Uterus (tissue), 4 donors: Measurements from ENCODE around the gene AGXT2. TPM values are rescaled to one million over a fixed set of nuclear protein-coding genes. Genes with fewer than 3 reads are reported as not detected.

ENCODE experiments used
- DNase-seq, 2 donors: peaks; one replicate each; pipeline ENCODE4 v3.0.0-alpha.2; 2019 to 2020
- H3K27ac ChIP-seq, 2 donors: fragments of 200-600 bp; sonication (generic); 1 replicate in 1 of 2; 2 replicates in 1 of 2; pipeline ENCODE4 v1.5.1; 2016 to 2018
- H3K27me3 ChIP-seq, 2 donors: fragments of 200-600 bp; sonication (generic); one replicate each; pipeline ENCODE4 v1.5.1; 2018 to 2019; ENCODE audit warnings: control low read depth in 1 of 2
- H3K36me3 ChIP-seq, 2 donors: fragments of 200-600 bp; sonication (generic); one replicate each; pipeline ENCODE4 v1.5.1; 2019; ENCODE audit warnings: control low read depth in 1 of 2
- H3K4me1 ChIP-seq, 2 donors: fragments of 200-600 bp; sonication (generic); one replicate each; pipeline ENCODE4 v1.5.1; 2018 to 2019; ENCODE audit warnings: control low read depth in 1 of 2
- H3K4me3 ChIP-seq, 2 donors: fragments of 200-600 bp; sonication (generic); 1 replicate in 1 of 2; 2 replicates in 1 of 2; pipeline ENCODE4 v1.5.1; 2018 to 2019; ENCODE audit warnings: mild to moderate bottlenecking in 1 of 2
- H3K9me3 ChIP-seq, 2 donors: fragments of 200-600 bp; sonication (generic); one replicate each; pipeline ENCODE4 v1.5.1; 2019; ENCODE audit warnings: control low read depth in 1 of 2
- CTCF ChIP-seq, 4 experiments: fragments of 200-600 bp in 2 of 4; fragments of 450-650 bp in 2 of 4; sonication (generic) in 2 of 4; IDR thresholded peaks; one replicate each; pipeline ENCODE4 v1.5.1; 2016 to 2019; ENCODE audit warnings: antibody characterized with exemption in 4 of 4, mild to moderate bottlenecking in 2 of 4, moderate library complexity in 1 of 4
- POLR2A ChIP-seq, 2 donors: fragments of 450-650 bp; IDR thresholded peaks; one replicate each; pipeline ENCODE4 v1.6.1; 2016; ENCODE audit warnings: antibody characterized with exemption in 2 of 2, mild to moderate bottlenecking in 1 of 2, moderate library complexity in 1 of 2
- intact Hi-C: fragments of 100-400 bp; cut with DNase I; formaldehyde crosslinking; loops from one replicate; pipeline ENCODE4 v1.15.1; 2023; ENCODE audit warnings: low total_unique reads
- total RNA-seq, 4 donors: library from RNA; depleted of rRNA in 3 of 4; stranded (reverse); fragments of >200 nt in 3 of 4; gene quantifications; one replicate each; pipeline versions ENCODE4 v1.1.0 to v1.2.4, GENCODE V29; 2014 to 2023
- donor health status: DM: yes; HTN: yes; CAD: no.

The AGXT2 gene
- total RNA-seq, 4 donors from 2014 or later = not detected

- TF ChIP-seq POLR2A (IDR thresholded peaks at IDR 0.05) = no peak
- no peak for TF ChIP-seq CTCF (IDR thresholded peaks at IDR 0.05)
- Histone ChIP-seq H3K27me3 (no peaks in the 10 kb centered on the region), H3K36me3 (no peaks in the 10 kb centered on the region), H3K27ac (no peak overlapping the region), H3K4me3 (no peak overlapping the region), H3K4me1 (no peaks in the 10 kb centered on the region), H3K9me3 (no peaks in the 10 kb centered on the region)
- no peak for DNase-seq
- intact Hi-C loops = no loop called here
Measured at GRCh38 chr5:35010676-35011075, 37.1 kb downstream of the AGXT2 start.

- no peak overlapping the region for H3K4me3 ChIP-seq
- TF ChIP-seq CTCF (IDR thresholded peaks at IDR 0.05) (no peak), POLR2A (IDR thresholded peaks at IDR 0.05) (no peak)
- intact Hi-C loops = no loop called here
- no peak for DNase-seq
- no peaks in the 10 kb centered on the region for H3K9me3 ChIP-seq
- no peak overlapping the region for H3K27ac ChIP-seq
- H3K36me3 ChIP-seq = no peaks in the 10 kb centered on the region
- H3K27me3 ChIP-seq = no peaks in the 10 kb centered on the region
- H3K4me1 ChIP-seq = no peaks in the 10 kb centered on the region
Measured at GRCh38 chr5:35009657-35010056, 38.1 kb downstream of the AGXT2 start.

GRCh38 chr5:35009019-35009418 lies 38.7 kb downstream of the AGXT2 start:
- no peak for DNase-seq
- no peak overlapping the region for H3K27ac ChIP-seq
- intact Hi-C loops = no loop called here
- no peaks in the 10 kb centered on the region for H3K36me3 ChIP-seq
- no peaks in the 10 kb centered on the region for H3K9me3 ChIP-seq
- no peaks in the 10 kb centered on the region for H3K4me1 ChIP-seq
- H3K27me3 ChIP-seq = no peaks in the 10 kb centered on the region
- no peak overlapping the region for H3K4me3 ChIP-seq
- TF ChIP-seq CTCF (IDR thresholded peaks at IDR 0.05) = no peak
- no peak for TF ChIP-seq POLR2A (IDR thresholded peaks at IDR 0.05)

GRCh38 chr5:35004771-35005170 lies 43.0 kb downstream of the AGXT2 start:
- Histone ChIP-seq H3K27me3 (no peaks in the 10 kb centered on the region), H3K36me3 (no peaks in the 10 kb centered on the region), H3K27ac (no peak overlapping the region), H3K9me3 (no peaks in the 10 kb centered on the region), H3K4me3 (no peak overlapping the region), H3K4me1 (no peaks in the 10 kb centered on the region)
- no peak for DNase-seq
- intact Hi-C loops = no loop called here
- TF ChIP-seq CTCF (IDR thresholded peaks at IDR 0.05) = no peak
- TF ChIP-seq POLR2A (IDR thresholded peaks at IDR 0.05) = no peak

- intact Hi-C loops = no loop called here
- DNase-seq = no peak
- no peaks in the 10 kb centered on the region for H3K9me3 ChIP-seq
- H3K27ac ChIP-seq = no peak overlapping the region
- no peak overlapping the region for H3K4me3 ChIP-seq
- no peaks in the 10 kb centered on the region for H3K36me3 ChIP-seq
- TF ChIP-seq POLR2A (IDR thresholded peaks at IDR 0.05) (no peak), CTCF (IDR thresholded peaks at IDR 0.05) (no peak)
- no peaks in the 10 kb centered on the region for H3K4me1 ChIP-seq
- no peaks in the 10 kb centered on the region for H3K27me3 ChIP-seq
Measured at GRCh38 chr5:35004200-35004599, 43.5 kb downstream of the AGXT2 start.
